ENCODE measurements around the gene TOMM6.
"Not testable (repeated sequence)": the region's sequence is repeated elsewhere in the genome, so short reads cannot be mapped to it uniquely, and the experiment has no call there.

Gene TOMM6

GRCh38 chr6:41811095-41811494 is 23.6 kb downstream of the TOMM6 start:
- no peak overlapping the region for H2BK12ac ChIP-seq (ENCODE audit: low read length in 2 of 2)
- no peak overlapping the region for H3K4me2 ChIP-seq (ENCODE audit: low read length, poor library complexity, severe bottlenecking)
- H3K4ac ChIP-seq (ENCODE audit: low read depth in 1 of 2, low read length in 2 of 2), result no peak overlapping the region
- H3K4me3 ChIP-seq (ENCODE audit: insufficient read depth in 1 of 2, low read depth in 1 of 2, low read length in 2 of 2), result no peak overlapping the region
- H3K14ac ChIP-seq (ENCODE audit: low read length in 2 of 2), result no peak overlapping the region
- no peaks in the 10 kb centered on the region for H3K9me3 ChIP-seq (ENCODE audit: control insufficient read depth, low read length)
- no peak overlapping the region for H3K27ac ChIP-seq (ENCODE audit: low read length, poor library complexity, severe bottlenecking)
- H2BK5ac ChIP-seq (ENCODE audit: low read depth, low read length, poor library complexity, severe bottlenecking), result no peak overlapping the region
- H3K9ac ChIP-seq (ENCODE audit: low read length), result no peak overlapping the region
- no peak for DNase-seq
- peaks cover 2% of the 10 kb centered on the region for H3K4me1 ChIP-seq (ENCODE audit: control insufficient read depth, insufficient read depth, low read depth, low read length)
- peaks cover 0 to 7% of the 10 kb centered on the region in 2 experiments for H3K36me3 ChIP-seq (ENCODE audit: control insufficient read depth in 1 of 2, insufficient read depth in 2 of 2, low read depth in 1 of 2, low read length in 2 of 2)
- no peaks in the 10 kb centered on the region for H3K27me3 ChIP-seq (ENCODE audit: control insufficient read depth in 1 of 2, insufficient read depth in 1 of 2, low read length in 2 of 2)
- no peak overlapping the region for H2AFZ ChIP-seq (ENCODE audit: low read depth, low read length)
- H3K23ac ChIP-seq (ENCODE audit: low read length in 2 of 2), result no peak overlapping the region
- no peak overlapping the region for H4K91ac ChIP-seq (ENCODE audit: low read length)
- H2BK120ac ChIP-seq (ENCODE audit: low read depth, low read length), result no peak overlapping the region
- H2AK5ac ChIP-seq (ENCODE audit: low read length, severe bottlenecking), result no peak overlapping the region
- peaks cover 7% of the 10 kb centered on the region for H3K79me1 ChIP-seq (replicated peaks; ENCODE audit: low read length, poor library complexity, severe bottlenecking)
- no peak overlapping the region for H3K18ac ChIP-seq (ENCODE audit: low read depth in 1 of 2, low read length in 2 of 2)
- 85% methylated on average over 2 of the region's 3 CpGs for WGBS
- H2BK15ac ChIP-seq (ENCODE audit: low read depth, poor library complexity, severe bottlenecking), result no peak overlapping the region
- H4K8ac ChIP-seq (ENCODE audit: low read length), result no peak overlapping the region

GRCh38 chr6:41811946-41812345 is 24.5 kb downstream of the TOMM6 start:
- not testable (repeated sequence) for H3K4ac ChIP-seq (ENCODE audit: low read depth in 1 of 2, low read length in 2 of 2); H2BK12ac ChIP-seq (ENCODE audit: low read length in 2 of 2); H3K14ac ChIP-seq (ENCODE audit: low read length in 2 of 2); H2BK15ac ChIP-seq (ENCODE audit: low read depth, poor library complexity, severe bottlenecking); H3K36me3 ChIP-seq (ENCODE audit: control insufficient read depth in 1 of 2, insufficient read depth in 2 of 2, low read depth in 1 of 2, low read length in 2 of 2); H2AFZ ChIP-seq (ENCODE audit: low read depth, low read length); H4K91ac ChIP-seq (ENCODE audit: low read length); H4K8ac ChIP-seq (ENCODE audit: low read length); H3K27ac ChIP-seq (ENCODE audit: low read length, poor library complexity, severe bottlenecking); H3K9ac ChIP-seq (ENCODE audit: low read length); H2BK120ac ChIP-seq (ENCODE audit: low read depth, low read length); H3K79me1 ChIP-seq (replicated peaks; ENCODE audit: low read length, poor library complexity, severe bottlenecking); H3K4me1 ChIP-seq (ENCODE audit: control insufficient read depth, insufficient read depth, low read depth, low read length); H3K23ac ChIP-seq (ENCODE audit: low read length in 2 of 2); H3K4me3 ChIP-seq (ENCODE audit: insufficient read depth in 1 of 2, low read depth in 1 of 2, low read length in 2 of 2); H2BK5ac ChIP-seq (ENCODE audit: low read depth, low read length, poor library complexity, severe bottlenecking); H3K4me2 ChIP-seq (ENCODE audit: low read length, poor library complexity, severe bottlenecking); H3K9me3 ChIP-seq (ENCODE audit: control insufficient read depth, low read length); H3K27me3 ChIP-seq (ENCODE audit: control insufficient read depth in 1 of 2, insufficient read depth in 1 of 2, low read length in 2 of 2); H2AK5ac ChIP-seq (ENCODE audit: low read length, severe bottlenecking); H3K18ac ChIP-seq (ENCODE audit: low read depth in 1 of 2, low read length in 2 of 2); DNase-seq
- 97% methylated on average over 13 of the region's 13 CpGs for WGBS

GRCh38 chr6:41813469-41813868 is 26.0 kb downstream of the TOMM6 start:
- H3K27me3 ChIP-seq (ENCODE audit: control insufficient read depth in 1 of 2, insufficient read depth in 1 of 2, low read length in 2 of 2), result no peaks in the 10 kb centered on the region
- H2AK5ac ChIP-seq (ENCODE audit: low read length, severe bottlenecking), result no peak overlapping the region
- no peak overlapping the region for H3K23ac ChIP-seq (ENCODE audit: low read length in 2 of 2)
- H3K4ac ChIP-seq (ENCODE audit: low read depth in 1 of 2, low read length in 2 of 2), result no peak overlapping the region
- no peak overlapping the region for H4K8ac ChIP-seq (ENCODE audit: low read length)
- H3K79me1 ChIP-seq (replicated peaks; ENCODE audit: low read length, poor library complexity, severe bottlenecking), result peaks cover 1% of the 10 kb centered on the region
- WGBS, result 93% methylated on average over 2 of the region's 2 CpGs
- H3K9me3 ChIP-seq (ENCODE audit: control insufficient read depth, low read length), result no peaks in the 10 kb centered on the region
- H3K4me2 ChIP-seq (ENCODE audit: low read length, poor library complexity, severe bottlenecking), result no peak overlapping the region
- no peak overlapping the region for H3K14ac ChIP-seq (ENCODE audit: low read length in 2 of 2)
- H2AFZ ChIP-seq (ENCODE audit: low read depth, low read length), result no peak overlapping the region
- no peaks in the 10 kb centered on the region for H3K36me3 ChIP-seq (ENCODE audit: control insufficient read depth in 1 of 2, insufficient read depth in 2 of 2, low read depth in 1 of 2, low read length in 2 of 2)
- no peak overlapping the region for H3K27ac ChIP-seq (ENCODE audit: low read length, poor library complexity, severe bottlenecking)
- no peak overlapping the region for H4K91ac ChIP-seq (ENCODE audit: low read length)
- no peak overlapping the region for H2BK120ac ChIP-seq (ENCODE audit: low read depth, low read length)
- H3K4me3 ChIP-seq (ENCODE audit: insufficient read depth in 1 of 2, low read depth in 1 of 2, low read length in 2 of 2), result no peak overlapping the region
- no peak overlapping the region for H2BK12ac ChIP-seq (ENCODE audit: low read length in 2 of 2)
- H2BK15ac ChIP-seq (ENCODE audit: low read depth, poor library complexity, severe bottlenecking), result no peak overlapping the region
- H3K4me1 ChIP-seq (ENCODE audit: control insufficient read depth, insufficient read depth, low read depth, low read length), result no peaks in the 10 kb centered on the region
- no peak overlapping the region for H3K9ac ChIP-seq (ENCODE audit: low read length)
- DNase-seq, result no peak
- no peak overlapping the region for H2BK5ac ChIP-seq (ENCODE audit: low read depth, low read length, poor library complexity, severe bottlenecking)
- no peak overlapping the region for H3K18ac ChIP-seq (ENCODE audit: low read depth in 1 of 2, low read length in 2 of 2)

GRCh38 chr6:41813956-41814355 is 26.5 kb downstream of the TOMM6 start:
- no peaks in the 10 kb centered on the region for H3K27me3 ChIP-seq (ENCODE audit: control insufficient read depth in 1 of 2, insufficient read depth in 1 of 2, low read length in 2 of 2)
- no peak overlapping the region for H2BK120ac ChIP-seq (ENCODE audit: low read depth, low read length)
- no peak overlapping the region for H3K4me2 ChIP-seq (ENCODE audit: low read length, poor library complexity, severe bottlenecking)
- no peak overlapping the region for H2AK5ac ChIP-seq (ENCODE audit: low read length, severe bottlenecking)
- H3K23ac ChIP-seq (ENCODE audit: low read length in 2 of 2), result no peak overlapping the region
- no peak overlapping the region for H2BK12ac ChIP-seq (ENCODE audit: low read length in 2 of 2)
- no CpG with 5 or more reads among the region's 2 CpGs for WGBS
- no peak overlapping the region for H4K8ac ChIP-seq (ENCODE audit: low read length)
- H2BK5ac ChIP-seq (ENCODE audit: low read depth, low read length, poor library complexity, severe bottlenecking), result no peak overlapping the region
- H3K79me1 ChIP-seq (replicated peaks; ENCODE audit: low read length, poor library complexity, severe bottlenecking), result peaks cover 1% of the 10 kb centered on the region
- no peak overlapping the region for H3K4ac ChIP-seq (ENCODE audit: low read depth in 1 of 2, low read length in 2 of 2)
- H2AFZ ChIP-seq (ENCODE audit: low read depth, low read length), result no peak overlapping the region
- H3K14ac ChIP-seq (ENCODE audit: low read length in 2 of 2), result no peak overlapping the region
- no peak overlapping the region for H3K4me3 ChIP-seq (ENCODE audit: insufficient read depth in 1 of 2, low read depth in 1 of 2, low read length in 2 of 2)
- H2BK15ac ChIP-seq (ENCODE audit: low read depth, poor library complexity, severe bottlenecking), result no peak overlapping the region
- no peaks in the 10 kb centered on the region for H3K4me1 ChIP-seq (ENCODE audit: control insufficient read depth, insufficient read depth, low read depth, low read length)
- no peak overlapping the region for H3K9ac ChIP-seq (ENCODE audit: low read length)
- no peak overlapping the region for H4K91ac ChIP-seq (ENCODE audit: low read length)
- no peak for DNase-seq
- H3K27ac ChIP-seq (ENCODE audit: low read length, poor library complexity, severe bottlenecking), result no peak overlapping the region
- no peak overlapping the region for H3K18ac ChIP-seq (ENCODE audit: low read depth in 1 of 2, low read length in 2 of 2)
- H3K9me3 ChIP-seq (ENCODE audit: control insufficient read depth, low read length), result no peaks in the 10 kb centered on the region
- no peaks in the 10 kb centered on the region for H3K36me3 ChIP-seq (ENCODE audit: control insufficient read depth in 1 of 2, insufficient read depth in 2 of 2, low read depth in 1 of 2, low read length in 2 of 2)
